CD4-positive, alpha-beta T cell treated with Interleukin-12 subunit alpha and Interleukin-12 subunit beta, for 1 hour (primary cell): Measurements from ENCODE around the gene SYNJ2.

Experiments used
- DNase-seq: peaks from one replicate; pipeline ENCODE4 v3.0.0-alpha.2; 2020

Gene SYNJ2

DNA sequence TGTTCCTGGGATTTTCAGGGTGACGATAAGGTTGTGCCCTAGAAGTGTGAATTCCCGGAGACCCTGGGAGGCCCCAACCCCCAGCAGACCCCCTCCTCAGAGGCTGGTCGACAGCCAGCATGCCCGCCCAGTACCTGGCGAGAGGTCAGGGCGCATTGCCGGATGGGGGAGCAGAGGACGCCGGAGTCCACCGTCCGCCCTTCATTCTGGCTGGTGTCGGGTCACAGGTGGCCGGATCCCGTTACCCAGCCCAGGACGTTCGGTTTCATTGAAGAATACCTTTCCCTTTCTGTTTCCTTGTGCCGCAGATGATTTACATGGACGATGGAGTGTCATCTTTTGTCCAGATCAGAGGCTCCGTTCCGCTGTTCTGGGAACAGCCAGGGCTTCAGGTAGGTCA lies 61.3 kb downstream of the SYNJ2 start:
- DNase-seq: no peak

DNA sequence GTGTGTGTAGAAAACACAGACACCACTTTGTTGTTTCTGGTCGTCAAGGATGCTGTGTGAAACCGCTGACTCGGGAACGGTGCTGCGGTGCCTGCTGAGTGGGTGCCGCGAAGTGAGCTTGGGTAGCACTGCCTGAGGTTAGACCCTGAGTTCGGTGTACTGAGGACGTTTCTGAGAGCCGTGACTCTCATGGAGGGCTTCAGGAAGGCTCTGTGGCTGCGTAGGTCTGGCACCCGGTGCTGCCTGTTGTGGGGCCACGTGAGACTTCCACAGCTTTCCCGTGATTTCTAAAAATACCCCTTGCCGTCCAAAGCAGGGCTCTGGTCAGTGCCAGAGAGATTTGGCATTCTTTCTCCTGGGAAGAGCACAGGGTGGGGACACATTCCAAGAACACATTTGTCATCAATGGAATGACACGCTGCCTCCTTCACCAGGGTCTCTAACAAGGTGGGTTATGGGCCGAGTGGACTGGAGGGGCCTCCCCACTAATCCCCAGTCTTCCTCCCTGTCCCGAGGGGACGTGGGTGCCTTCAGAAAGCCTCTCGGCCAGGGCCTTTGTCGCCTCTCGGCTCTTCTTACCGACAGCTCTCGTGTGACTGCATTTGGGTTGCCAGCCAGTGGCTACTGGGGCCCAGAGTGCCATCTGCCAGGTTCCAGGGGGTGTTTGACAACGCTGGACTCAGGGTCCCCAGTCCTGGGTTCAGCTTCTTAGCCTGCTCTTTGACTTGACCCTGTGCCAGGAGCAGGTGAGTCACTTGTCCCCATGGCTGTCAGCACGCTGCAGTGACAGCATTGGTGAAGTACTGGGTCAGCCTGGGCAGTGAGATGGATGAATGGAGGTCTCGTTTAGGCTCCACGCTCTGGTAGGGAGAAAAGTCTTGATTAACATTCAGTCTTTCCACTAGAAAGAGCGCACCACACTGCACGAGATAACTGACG lies 62.2 kb downstream of the SYNJ2 start:
- DNase-seq: no peak

DNA sequence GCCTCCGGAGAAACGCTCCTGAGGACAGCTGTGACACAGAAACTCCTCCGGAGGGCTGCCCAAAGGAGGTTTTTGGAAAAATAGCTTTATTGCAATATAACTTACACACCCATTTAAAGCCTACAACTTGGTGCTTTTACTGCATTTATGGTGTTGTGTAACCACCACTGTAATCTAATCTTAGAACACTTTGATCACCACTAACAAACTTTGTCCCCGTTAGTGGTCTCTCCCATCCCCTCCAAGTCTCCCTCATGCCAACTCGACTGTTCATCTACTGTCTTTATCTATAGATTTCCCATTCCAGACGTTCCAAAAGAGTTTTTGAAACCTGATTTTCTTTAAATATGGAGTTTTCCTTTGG lies 62.8 kb downstream of the SYNJ2 start:
- DNase-seq: no peak

DNA sequence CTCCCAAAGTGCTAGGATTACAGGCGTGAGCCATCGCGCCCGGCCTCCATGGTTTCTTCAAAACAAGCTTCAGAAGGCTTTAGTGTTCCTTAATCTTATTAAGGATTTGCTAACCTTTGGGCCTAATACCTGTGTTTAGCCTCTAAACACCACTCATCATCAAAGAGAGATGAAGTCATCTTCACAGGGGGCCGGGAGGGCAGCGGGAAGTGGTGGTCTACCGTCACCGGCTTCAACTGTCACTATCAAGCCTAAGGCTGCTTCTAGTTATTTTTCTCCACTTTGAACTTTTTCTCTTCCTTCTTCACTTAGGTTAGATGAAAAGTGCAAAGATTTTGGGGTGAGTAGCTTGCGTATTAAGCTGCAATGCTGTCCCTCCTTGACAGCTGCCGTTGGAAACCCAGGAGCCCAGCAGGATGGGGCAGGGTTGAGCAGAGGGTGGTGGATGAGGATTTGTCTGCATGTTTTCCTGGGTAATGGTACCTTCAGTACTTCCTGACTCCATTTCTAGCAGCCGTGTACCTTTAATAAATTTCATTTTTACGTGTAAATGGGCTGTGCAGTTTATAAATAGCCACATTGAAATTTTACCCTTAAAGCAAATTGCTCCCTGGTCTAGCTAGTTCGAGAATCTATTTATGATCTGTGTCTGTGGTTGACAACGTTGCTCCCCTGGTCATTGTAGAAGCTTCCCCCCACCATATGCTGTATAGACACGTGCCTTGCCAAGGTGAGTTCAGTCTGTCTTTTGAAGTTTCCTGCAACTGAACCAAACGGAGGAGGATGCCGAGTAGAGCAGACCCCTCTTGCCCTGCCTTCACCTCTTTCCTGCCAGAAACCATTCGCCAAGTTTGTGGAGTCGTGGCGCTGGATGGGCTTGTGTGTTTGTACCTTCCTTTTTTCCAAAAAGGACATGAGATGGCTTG lies 64.8 kb downstream of the SYNJ2 start:
- DNase-seq: no peak

DNA sequence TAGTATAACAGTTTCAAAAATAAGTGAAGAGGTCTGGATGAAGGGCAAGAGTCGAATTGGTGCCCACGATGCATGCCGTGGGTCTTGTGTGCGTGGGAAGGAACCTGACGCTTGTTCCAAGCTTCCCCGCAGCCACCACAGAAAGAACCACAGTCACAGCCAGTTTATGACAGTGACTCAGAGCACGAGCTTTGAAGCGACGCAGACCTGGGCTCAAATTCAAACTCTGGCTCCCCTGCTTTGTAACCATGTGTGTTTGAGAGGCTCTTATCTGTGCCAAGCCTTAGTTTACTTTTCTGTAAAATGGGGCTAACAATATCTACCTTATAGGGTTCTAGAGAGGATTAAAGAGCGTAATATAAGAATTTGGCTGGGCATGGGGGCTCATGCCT lies 65.5 kb downstream of the SYNJ2 start:
- DNase-seq: no peak

DNA sequence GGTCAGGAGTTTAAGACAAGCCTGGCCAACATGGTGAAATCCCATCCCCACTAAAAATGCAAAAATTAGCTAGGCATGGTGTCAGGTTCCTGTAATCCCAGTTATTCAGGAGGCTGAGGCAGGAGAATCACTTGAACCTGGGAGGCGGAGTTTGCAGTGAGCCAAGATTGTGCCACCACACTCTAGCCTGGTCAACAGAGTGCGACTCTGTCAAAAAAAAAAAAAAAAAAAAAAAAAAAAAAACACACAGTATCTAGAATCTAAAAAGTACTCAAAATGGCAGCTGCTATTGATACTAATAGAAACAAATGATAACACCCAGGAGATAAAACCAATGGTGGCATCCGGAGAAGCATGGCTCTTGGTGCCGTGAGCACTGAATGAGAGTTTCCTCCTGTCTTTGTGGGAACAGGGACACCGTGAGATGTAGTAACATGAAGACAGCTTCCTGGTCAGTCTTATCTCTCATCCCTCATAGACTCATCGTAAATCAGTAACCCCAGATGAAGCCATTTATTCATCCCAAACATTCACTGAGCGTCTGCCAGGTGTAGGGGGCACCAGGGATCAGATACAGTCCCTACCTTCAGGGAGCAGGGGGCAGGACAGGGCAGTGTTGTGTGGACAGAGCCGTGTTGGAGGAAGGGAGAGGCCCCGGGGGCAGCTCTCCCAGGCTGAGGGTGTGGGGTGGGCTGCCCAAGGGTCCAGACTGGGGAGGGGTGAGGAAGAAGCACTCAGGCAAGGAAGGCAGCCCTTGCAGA lies 66.1 kb downstream of the SYNJ2 start:
- no peak for DNase-seq

DNA sequence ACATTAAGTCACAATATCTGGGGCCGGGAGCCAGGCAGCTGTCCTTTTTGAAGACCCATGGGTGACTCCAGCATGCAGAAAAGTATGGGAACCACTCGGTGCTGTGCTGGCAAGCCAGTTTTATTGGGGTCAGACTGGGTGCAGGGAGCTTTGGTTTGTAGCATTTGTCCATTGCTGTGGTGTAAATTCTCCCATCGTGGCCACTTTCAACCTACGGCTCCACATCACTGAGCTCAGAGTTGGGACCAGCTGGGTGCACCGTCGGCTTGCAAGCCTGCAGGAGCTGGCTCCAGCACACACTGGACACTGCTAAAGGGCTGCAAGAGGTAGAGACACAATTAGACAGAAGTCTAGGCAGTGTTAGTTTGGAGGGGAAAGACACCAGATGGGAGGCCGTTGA lies 66.9 kb downstream of the SYNJ2 start:
- DNase-seq: no peak

DNA sequence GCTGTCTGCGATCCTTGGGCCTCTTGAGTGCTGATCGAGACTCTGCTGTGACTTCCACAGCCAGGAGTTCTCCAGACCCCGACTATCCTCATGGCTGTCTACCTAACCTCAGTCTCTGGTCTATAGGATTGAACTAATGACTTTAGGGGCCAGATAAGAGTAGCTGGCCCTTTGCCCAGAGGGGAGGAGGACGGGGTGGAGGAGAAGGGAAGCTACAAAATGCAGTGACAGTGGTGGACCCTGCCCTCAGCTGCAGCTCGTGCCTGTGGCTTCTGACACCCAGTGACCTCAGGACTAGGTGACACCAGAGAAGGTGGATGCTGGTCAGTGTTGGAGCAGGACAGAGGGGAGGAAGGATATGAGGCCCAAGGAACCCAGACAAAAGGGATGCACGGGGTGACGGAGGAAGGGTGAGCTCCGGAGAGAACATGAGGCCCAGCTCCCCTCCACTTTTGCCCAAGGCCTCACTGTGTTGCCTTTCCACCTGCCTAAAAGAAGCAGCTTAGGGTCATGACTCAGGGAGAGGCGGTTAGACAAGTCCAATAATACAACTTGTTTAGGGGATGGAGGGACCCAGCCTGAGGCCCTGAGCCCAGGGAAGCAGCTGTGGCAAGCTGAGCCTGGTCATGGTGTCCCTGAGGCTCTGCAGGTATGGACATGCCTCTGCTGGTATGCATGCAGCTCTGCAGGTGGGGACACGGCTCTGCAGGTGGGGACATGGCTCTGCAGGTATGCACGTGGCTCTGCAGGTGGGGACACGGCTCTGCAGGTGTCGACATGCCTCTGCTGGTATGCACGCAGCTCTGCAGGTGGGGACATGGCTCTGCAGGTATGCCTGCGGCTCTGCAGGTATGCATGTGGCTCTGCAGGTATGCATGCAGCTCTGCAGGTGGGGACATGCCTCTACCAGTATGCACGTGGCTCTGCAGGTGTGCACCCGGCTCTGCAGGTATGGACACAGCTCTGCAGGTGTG lies 67.7 kb downstream of the SYNJ2 start:
- DNase-seq: no peak

DNA sequence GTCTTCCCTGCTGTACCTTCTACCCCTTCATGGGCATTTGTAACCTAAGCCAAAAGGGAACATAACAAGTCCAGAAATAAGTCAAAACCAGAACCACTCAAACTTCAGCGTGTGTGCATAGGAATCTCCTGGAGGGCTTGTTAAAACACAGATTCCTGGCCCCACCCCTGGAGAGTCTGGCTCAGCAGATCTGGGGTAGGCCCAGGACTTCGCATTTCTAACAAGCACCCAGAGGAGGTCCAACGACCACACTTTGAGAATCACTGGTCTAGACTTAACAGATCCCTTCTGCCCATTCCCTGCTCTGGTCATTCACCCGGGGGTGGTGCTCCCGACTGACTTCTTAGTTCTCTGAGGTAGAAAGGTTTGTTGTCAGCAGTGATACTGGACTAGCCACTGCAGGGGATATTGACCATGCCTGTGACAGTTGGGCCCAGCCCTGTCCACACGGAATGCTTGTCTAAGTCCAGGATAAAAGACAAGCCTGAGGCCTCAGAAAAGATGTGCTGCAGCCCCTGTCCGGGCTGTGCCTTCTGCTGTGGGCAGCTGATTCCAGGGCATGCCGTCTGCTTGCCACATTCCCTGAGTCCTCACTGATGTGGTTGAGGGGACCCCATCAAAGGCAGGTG lies 68.6 kb downstream of the SYNJ2 start:
- DNase-seq: no peak

DNA sequence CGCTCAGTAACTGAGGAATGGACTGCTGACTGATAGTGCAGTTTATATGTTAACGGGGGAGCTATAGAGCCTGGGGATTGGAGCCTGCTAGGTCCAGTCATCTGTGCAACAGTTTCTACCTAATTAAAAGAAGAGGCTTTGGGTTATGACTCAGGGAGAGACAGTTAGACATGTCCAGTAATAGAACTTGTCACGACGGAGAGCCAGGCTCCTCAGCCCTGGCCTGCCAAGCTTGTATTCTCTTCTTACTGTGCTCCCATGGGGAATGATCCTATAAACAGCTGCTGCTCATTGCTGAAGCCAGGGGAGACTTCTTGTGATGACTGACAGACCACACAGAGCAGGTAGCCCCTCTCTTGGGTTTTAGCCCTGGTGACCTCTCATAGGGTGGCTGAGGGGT lies 69.3 kb downstream of the SYNJ2 start:
- DNase-seq: no peak

DNA sequence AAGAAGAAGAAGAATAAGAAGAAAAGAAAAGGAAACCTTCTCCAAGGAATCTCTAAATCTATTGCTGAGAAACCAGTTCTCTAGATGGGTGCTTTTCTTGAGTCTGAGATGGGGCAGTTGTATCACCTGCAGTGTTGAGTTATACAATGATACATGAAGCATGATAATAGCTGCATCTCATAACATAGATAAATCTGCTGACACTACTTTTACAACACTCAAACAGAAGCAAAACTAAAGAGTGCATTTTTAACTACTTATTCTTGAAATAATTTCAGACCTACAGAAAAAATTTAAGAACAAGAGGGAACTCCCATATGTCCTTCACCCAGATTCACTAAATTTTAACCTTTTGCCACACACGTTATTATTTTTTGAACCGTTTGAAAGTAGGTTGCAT lies 70.3 kb downstream of the SYNJ2 start:
- no peak for DNase-seq

DNA sequence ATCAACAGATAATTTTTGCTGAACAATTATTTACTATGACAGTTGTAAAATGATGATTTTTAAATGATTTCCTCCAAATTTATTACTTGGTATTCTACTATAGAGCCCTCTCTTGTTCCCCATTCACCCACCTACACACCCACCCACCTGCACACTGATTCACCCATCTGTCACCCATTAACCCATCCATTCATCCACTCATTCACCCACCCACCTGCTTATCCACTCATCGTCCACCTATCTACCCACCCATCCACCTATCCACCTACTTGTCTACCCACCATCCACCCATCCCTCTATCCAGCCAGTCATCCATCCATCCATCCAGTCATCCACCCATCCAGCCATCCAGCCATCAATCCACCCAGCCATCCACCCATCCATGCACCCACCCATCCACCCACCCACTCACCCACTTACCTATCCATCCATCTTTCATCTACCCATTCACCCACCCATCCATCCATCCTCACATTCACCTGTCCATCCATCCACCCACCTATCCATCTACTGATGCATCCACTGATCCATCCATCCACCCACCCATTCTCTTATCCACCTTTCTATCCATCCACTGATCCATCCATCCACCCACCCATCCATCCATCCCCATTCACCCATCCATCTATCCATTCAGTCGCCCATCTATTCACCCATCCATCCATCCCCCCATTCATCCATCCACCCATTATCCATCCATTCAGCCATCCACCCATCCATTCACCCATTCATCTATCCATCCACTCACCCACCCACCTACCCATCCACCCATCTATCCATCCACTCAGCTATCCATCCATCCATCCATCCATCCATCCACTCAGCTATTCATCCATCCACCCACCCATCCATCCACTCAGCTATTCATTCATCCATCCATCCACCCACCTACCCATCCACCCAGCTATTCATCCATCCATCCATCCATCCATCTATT lies 72.0 kb downstream of the SYNJ2 start:
- no peak for DNase-seq

DNA sequence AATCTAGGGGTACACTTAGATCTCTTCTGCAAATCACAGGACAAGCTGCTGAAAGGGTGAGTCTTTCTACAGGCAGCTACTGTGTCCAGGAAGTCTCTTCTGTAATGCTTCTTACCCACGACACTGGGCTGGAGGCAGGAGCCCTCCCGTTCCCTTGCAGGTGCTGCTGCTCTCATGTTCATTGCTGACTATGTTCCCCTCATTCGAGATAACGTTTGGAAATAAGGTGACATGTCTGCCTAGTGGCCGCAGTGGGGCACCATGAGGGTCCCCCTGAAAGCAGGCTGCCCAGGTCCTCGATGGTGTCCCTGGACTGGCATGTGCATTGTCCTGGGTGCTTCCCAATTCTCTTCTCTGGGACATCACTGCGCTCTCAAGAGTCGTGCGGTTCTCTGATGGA lies 74.7 kb downstream of the SYNJ2 start:
- no peak for DNase-seq

DNA sequence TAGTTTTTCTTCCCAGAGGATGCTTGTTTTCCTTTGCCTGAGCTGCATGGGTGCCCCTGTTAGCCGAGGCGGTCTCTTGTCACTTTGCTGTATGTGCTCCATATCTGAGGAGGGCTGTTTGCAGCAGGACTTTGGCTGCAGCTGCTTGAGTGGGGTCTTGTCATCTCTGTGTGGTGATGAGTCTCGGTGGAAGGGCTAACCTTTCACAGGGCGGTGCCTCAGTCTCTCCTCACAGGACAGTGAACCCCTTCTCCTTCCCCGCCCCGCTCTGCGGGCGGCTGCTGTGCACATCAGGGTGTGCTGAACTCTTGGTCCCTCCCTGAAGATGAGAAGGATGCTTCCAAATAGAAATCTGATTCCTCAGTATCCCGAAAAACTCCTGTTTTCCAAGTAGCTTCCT lies 75.1 kb downstream of the SYNJ2 start:
- no peak for DNase-seq

DNA sequence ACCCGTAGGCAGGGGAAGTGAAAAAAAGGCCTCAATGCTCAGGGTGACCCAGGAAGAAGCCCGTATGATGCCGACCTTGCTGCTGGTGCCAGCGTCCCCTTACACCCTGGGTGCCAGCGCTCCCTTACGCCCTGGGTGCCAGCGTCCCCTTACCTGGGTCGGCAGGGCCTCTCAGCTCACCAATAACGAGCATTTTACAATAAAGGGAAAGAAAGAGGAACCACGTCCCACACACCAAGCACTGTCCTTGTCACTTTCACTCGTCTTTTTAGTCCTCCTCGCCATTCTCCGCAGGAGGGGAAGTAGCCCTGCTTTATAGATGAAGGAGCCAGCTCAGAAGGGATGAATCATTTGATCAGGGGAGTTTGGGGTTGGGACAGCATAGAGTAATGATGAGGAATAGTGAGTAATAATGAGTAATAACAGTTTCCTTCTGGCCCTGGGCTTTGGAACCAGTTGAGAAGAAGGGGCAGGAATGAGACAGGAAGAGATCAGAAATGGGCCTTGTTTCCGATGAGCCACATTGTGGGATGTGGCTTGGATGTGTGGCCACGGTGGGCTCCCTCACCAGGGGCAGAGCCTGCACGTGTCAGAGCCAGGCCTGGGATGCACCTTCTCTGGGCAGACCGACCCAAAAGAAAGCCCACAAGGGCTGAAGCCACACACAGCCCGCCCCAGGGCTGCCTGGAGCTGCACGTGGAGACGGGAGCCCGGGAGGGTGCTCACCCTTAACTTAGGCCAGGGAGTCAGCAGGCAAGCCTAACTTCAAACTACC lies 75.7 kb downstream of the SYNJ2 start:
- peak; percentile 25 for DNase-seq

DNA sequence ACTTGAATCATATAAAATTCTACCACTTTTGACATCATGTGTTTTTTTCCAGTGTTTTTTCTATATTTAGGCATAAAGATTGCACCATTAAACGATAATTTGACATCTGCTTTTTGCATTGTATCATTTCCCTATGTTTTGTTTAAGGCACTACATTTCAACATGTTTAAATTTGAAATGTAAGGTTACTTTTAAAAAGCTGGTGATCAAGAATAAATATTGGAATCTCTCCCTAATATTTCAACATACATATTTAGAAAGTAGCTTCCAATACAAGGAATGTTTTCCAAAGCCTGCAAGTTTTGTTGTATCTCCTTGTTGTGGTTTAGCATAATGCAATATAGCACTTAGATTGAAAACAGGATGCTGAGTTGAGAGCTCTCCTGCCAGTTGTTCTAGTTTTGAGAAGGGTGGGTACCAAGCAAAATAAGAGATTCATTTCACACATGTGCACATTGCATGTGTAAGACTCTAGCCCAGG lies 76.5 kb downstream of the SYNJ2 start:
- no peak for DNase-seq

DNA sequence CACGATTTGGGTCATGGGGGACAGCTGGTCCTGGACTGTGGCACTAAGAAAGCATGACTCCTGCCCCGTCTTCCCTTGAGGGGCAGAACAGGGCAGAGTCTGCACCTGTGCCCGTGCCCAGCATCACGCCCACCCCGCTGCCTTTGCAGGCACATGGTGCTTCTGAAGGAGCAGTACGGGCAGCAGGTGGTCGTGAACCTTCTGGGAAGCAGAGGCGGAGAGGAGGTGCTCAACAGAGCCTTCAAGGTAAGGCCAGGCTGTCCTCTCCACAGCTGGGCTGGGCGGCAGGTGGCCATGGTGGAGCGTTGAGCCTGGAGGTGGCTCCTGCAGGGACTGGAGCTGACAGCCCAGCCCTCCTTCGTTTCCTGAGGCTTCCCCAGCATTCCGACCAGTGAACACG lies 77.4 kb downstream of the SYNJ2 start:
- no peak for DNase-seq

DNA sequence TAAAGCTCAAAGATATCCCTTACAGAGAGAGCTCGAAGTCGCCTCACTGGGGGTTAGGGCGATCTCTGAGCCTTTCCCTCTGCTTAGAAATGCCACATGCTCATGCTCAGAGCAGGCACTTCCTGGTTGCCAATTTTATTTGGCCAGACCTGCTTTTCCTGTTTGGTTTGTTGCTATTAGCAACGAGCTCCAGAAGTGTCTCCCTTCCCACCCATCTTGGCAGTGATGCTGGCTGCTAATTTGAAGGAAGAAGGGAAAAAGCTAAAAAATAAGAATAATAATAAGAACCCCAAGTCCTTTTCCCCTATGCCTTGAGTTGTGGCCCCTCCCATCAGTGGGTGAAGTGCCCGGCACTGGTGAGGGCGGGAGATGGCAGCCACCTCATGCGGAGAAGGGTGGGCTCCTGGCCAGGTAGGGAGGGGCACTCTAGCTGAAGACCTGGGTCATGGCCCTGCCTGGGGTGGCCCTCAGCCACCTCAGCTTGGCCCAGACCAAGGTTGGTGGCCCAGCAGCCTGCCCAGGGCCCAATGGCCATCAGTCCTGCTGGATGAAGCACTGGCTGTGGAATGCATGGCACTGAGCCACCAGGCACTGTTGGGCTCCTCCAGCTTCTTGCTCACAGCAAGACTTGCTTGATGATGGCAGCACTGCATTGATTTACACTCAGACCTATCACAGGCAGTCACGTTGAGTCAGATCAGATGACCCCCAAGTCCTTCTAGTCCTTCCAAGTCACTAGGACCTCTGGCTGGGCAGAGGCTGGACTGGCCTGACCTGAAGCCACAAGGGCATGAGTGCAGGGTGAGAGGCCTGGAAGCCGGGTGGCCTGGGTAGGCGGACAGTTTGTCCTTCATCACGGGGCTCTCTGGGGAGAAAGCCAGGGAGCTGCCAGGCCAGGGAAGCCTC lies 79.0 kb downstream of the SYNJ2 start:
- DNase-seq: peak; percentile 30
